ENCODE data around the gene PTGER2.

PTGER2 gene

GRCh38 chr14:52305014-52305413 lies 9.1 kb upstream of the PTGER2 start:
- DNase-seq: no peak

DNA sequence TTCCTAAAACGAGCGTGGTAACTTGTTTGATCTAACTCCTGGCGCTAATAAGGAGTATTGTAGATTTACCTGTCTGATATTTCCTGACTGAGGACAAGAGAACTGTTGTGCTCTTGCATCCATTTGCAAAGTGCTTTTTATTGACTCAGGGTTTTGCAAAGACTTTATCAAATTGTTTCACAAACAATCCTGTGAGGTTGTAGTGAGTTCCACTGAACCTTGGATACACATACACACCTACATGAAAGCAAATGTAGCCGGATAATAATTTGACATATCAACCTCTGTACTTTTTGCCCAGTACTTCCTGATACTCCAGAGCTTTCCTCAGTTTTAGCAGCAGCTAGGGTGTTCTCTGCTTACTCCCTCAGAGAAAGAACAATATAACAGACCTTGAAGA lies 6.7 kb upstream of the PTGER2 start:
- DNase-seq: no peak

DNA sequence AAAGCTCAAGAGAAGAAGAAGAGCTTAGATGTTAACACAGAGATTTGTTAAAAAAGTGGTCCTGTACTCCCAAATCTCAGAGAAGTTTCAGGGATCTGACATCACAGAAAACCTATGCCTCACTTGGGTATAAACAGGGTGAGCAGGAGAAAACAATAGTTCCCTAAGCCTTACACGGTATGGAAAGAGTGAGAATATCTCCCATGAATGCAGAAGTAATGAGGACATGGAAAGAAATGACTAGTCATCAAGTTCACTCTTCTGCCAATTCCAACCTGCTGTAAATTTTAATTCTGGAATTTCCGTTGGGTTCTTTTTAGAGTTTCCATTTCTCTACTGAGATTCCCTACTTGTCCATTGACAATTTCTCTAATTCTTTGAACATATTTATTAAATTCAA lies 6.2 kb upstream of the PTGER2 start:
- no peak for DNase-seq

GRCh38 chr14:52310541-52310940 lies 3.6 kb upstream of the PTGER2 start:
- no peak for DNase-seq

- DNase-seq: no peak
These were observed 1.2 kb upstream of the PTGER2 start for GRCh38 chr14:52312931-52313355.

- peak in 1 of 2 donors; percentile 34 for DNase-seq
These were observed 650 bp upstream of the PTGER2 start for GRCh38 chr14:52313462-52313861.

DNA sequence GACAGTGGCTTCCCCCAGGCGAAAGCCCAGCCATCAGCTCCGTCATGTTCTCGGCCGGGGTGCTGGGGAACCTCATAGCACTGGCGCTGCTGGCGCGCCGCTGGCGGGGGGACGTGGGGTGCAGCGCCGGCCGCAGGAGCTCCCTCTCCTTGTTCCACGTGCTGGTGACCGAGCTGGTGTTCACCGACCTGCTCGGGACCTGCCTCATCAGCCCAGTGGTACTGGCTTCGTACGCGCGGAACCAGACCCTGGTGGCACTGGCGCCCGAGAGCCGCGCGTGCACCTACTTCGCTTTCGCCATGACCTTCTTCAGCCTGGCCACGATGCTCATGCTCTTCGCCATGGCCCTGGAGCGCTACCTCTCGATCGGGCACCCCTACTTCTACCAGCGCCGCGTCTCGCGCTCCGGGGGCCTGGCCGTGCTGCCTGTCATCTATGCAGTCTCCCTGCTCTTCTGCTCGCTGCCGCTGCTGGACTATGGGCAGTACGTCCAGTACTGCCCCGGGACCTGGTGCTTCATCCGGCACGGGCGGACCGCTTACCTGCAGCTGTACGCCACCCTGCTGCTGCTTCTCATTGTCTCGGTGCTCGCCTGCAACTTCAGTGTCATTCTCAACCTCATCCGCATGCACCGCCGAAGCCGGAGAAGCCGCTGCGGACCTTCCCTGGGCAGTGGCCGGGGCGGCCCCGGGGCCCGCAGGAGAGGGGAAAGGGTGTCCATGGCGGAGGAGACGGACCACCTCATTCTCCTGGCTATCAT lies 663 bp downstream of the PTGER2 start:
- peak; percentile 35 to 38 for DNase-seq

- DNase-seq: peak; percentile 56 to 60
These were observed 1.2 kb downstream of the PTGER2 start for GRCh38 chr14:52315355-52315718.

GRCh38 chr14:52318062-52318461 lies 4.0 kb downstream of the PTGER2 start:
- peak in 1 of 2 donors; percentile 45 for DNase-seq

DNA sequence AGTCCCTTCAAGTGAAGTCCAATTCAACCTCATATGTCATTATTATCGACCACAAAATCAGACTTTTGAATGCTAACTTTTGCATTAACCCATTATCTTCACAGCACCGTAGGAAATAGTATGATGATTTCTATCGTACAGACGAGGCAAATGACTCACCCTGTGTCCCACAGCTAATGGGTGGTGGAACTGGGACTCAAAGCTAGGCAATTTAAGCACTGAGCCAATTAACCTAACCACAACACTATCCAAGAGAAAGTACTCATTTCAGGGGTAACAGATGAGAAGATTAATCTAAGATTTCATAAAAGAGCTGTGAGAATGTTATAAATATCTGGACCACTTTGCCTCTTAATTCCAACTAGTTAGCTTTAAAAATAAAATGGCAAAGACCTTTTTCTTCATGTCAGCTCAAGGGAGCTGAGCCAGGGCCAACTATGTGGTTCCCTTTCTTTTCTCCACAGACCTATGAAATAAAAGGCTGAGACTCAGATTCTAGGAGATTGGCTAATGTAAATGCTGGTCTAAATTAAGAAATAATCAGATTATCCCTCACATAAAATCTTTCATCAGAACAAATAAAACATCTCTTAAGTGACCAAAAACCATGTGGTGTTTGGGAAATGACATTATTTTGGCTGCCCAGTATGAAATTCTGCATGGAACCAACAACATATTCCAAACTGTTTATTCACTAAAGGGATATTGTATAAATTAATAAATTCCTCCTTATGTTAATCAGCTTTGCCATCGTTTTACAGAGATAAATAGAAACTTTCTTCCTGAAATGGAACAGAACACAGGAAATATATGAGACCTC lies 4.9 kb downstream of the PTGER2 start:
- DNase-seq: peak in 1 of 2 donors; percentile 33

DNA sequence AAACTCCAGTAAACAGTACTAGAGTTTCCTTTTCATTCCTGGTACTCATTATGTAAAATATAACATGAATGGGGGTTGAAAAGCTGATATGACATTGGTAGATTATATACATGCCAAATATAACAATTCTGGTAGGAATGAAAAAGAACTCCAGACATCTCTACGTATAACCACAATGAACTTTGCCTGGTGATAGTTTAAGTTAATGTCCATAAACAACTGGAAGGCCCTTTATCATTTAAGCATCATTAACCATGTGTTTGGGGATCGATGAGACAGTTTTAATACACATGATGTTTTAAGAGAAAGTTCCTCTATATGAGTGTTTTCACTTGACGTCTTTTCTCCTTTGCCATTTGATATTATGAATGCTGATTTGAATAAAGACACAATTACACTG lies 5.8 kb downstream of the PTGER2 start:
- DNase-seq: no peak

DNA sequence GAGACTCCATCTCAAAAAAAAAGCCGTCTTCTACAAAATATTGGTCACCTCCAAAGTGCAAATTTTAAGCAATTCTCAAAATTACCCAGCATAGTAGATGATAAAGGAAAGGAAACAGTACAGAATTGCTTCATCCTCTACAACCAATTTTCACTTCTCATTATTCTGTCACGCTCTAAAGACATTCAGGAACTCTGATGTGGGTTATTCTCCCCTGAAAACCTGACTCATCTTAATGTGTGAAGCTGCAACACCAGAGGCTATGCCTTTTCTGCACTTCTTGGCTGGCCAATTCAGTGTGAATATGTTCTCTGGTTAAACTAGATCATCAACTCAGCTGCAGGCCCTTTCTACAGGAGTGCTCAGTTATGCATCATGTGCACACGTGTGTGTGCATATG lies 11.0 kb downstream of the PTGER2 start:
- DNase-seq: peak; percentile 55 to 58

- DNase-seq: no peak
These were observed 11.5 kb downstream of the PTGER2 start for GRCh38 chr14:52325630-52326029.

GRCh38 chr14:52327374-52328226 lies 13.5 kb downstream of the PTGER2 start:
- peak; percentile 36 to 40 for DNase-seq

DNA sequence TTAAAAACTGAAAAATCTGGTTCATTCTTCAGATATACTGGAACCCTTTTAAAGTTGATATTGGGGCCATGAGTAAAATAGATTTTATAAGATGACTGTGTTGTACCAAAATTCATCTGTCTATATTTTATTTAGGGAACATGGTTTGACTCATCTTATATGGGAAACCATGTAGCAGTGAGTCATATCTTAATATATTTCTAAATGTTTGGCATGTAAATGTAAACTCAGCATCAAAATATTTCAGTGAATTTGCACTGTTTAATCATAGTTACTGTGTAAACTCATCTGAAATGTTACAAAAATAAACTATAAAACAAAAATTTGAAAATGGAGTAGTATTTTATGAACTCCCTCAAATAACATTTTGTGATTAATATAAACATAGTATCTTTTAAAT lies 14.2 kb downstream of the PTGER2 start:
- DNase-seq: no peak

DNA sequence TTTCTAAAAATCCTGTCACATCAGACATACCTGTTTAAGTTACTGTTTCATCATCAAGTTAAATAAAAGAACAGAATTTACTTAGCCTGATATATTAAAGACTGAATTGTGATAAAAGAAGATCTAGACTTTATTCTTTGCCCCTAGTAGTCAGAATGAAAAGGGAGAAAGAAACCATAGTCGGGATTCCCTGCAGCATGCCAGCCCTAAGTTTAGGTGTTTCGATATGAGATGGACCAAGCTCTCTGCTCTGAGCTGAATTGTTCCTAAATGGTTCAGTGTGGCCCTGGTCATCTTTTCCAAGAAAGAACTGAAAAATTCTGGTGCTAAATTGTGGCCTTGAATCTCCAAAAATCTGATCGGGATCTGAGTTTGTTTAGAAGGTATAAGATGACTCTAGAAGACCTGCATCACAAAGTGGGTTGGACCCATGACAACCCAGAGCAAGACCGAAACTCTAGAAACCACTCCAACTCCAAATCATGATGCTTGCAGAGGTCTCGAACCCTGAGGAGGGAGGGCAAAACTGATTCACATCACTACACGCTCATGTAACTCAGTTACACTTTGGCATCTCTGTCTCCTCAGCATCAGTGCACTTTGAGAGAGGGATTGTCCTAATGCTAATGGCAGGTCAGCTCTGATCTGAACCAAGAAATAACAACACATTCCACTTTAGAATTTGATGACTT lies 15.7 kb downstream of the PTGER2 start:
- DNase-seq: no peak

DNA sequence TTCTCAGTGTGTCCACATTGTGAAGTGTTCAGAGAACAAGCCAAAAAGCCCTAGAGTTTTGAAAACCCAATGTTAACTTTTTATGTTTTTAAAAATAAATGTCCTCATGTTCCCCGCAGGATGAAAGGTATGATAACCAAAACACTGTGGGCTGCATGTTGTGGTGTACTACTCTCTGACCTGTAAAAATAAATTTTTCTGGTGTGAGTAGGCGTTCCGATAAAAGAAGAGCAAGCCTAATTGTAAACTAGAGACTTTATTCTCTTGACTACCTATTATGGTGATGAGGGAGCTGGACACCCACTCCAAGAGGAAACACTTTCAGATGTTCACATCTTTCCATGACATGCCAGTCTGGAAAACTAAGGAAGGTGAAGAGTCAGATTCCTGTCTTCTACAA lies 18.2 kb downstream of the PTGER2 start:
- DNase-seq: no peak

- no peak for DNase-seq
These were observed 19.0 kb downstream of the PTGER2 start for GRCh38 chr14:52333108-52333507.

GRCh38 chr14:52333823-52334657 lies 19.9 kb downstream of the PTGER2 start:
- no peak for DNase-seq

GRCh38 chr14:52336241-52336640 lies 22.1 kb downstream of the PTGER2 start:
- no peak for DNase-seq

- DNase-seq: no peak
These were observed 24.1 kb downstream of the PTGER2 start for GRCh38 chr14:52338051-52338681.
